Measurements from ENCODE around the gene FIGLA. TPM values are rescaled to one million over a fixed set of nuclear protein-coding genes. Genes with fewer than 3 reads are reported as not detected.

FIGLA gene
- total and polyA plus RNA-seq, 2 of the 8 experiments (the other 6 are each of a cell fraction or from before 2014, with no cell fraction given) = not detected

DNA sequence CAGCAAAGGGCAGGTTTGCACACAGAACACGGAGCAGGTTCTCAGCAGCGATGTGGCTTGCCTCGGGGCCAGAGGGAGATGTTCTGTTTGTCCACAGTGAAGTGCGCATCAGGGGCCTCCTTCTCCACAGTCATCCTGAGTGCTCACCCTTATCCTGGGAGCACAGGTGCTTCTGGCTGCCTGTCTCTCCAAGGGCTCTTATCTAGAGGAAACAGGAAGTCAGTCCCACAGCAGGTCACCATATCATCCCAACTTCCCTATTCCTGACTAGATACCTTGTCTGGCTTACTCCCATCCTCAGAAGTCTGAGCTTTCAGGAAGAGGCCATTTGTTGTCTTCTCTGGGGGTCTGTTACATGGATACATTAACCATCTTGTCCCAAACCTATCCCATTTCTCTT, 45.2 kb upstream of the FIGLA start, which contains the start of gene CD207 (continued):
- TF ChIP-seq, protein P1, sequence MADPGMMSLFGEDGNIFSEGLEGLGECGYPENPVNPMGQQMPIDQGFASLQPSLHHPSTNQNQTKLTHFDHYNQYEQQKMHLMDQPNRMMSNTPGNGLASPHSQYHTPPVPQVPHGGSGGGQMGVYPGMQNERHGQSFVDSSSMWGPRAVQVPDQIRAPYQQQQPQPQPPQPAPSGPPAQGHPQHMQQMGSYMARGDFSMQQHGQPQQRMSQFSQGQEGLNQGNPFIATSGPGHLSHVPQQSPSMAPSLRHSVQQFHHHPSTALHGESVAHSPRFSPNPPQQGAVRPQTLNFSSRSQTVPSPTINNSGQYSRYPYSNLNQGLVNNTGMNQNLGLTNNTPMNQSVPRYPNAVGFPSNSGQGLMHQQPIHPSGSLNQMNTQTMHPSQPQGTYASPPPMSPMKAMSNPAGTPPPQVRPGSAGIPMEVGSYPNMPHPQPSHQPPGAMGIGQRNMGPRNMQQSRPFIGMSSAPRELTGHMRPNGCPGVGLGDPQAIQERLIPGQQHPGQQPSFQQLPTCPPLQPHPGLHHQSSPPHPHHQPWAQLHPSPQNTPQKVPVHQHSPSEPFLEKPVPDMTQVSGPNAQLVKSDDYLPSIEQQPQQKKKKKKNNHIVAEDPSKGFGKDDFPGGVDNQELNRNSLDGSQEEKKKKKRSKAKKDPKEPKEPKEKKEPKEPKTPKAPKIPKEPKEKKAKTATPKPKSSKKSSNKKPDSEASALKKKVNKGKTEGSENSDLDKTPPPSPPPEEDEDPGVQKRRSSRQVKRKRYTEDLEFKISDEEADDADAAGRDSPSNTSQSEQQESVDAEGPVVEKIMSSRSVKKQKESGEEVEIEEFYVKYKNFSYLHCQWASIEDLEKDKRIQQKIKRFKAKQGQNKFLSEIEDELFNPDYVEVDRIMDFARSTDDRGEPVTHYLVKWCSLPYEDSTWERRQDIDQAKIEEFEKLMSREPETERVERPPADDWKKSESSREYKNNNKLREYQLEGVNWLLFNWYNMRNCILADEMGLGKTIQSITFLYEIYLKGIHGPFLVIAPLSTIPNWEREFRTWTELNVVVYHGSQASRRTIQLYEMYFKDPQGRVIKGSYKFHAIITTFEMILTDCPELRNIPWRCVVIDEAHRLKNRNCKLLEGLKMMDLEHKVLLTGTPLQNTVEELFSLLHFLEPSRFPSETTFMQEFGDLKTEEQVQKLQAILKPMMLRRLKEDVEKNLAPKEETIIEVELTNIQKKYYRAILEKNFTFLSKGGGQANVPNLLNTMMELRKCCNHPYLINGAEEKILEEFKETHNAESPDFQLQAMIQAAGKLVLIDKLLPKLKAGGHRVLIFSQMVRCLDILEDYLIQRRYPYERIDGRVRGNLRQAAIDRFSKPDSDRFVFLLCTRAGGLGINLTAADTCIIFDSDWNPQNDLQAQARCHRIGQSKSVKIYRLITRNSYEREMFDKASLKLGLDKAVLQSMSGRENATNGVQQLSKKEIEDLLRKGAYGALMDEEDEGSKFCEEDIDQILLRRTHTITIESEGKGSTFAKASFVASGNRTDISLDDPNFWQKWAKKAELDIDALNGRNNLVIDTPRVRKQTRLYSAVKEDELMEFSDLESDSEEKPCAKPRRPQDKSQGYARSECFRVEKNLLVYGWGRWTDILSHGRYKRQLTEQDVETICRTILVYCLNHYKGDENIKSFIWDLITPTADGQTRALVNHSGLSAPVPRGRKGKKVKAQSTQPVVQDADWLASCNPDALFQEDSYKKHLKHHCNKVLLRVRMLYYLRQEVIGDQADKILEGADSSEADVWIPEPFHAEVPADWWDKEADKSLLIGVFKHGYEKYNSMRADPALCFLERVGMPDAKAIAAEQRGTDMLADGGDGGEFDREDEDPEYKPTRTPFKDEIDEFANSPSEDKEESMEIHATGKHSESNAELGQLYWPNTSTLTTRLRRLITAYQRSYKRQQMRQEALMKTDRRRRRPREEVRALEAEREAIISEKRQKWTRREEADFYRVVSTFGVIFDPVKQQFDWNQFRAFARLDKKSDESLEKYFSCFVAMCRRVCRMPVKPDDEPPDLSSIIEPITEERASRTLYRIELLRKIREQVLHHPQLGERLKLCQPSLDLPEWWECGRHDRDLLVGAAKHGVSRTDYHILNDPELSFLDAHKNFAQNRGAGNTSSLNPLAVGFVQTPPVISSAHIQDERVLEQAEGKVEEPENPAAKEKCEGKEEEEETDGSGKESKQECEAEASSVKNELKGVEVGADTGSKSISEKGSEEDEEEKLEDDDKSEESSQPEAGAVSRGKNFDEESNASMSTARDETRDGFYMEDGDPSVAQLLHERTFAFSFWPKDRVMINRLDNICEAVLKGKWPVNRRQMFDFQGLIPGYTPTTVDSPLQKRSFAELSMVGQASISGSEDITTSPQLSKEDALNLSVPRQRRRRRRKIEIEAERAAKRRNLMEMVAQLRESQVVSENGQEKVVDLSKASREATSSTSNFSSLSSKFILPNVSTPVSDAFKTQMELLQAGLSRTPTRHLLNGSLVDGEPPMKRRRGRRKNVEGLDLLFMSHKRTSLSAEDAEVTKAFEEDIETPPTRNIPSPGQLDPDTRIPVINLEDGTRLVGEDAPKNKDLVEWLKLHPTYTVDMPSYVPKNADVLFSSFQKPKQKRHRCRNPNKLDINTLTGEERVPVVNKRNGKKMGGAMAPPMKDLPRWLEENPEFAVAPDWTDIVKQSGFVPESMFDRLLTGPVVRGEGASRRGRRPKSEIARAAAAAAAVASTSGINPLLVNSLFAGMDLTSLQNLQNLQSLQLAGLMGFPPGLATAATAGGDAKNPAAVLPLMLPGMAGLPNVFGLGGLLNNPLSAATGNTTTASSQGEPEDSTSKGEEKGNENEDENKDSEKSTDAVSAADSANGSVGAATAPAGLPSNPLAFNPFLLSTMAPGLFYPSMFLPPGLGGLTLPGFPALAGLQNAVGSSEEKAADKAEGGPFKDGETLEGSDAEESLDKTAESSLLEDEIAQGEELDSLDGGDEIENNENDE (IDR thresholded peaks at IDR 0.05; ENCODE audit: insufficient replicate concordance, low read length) = no peak
